ENCODE results near the gene WDFY2. TPM values are rescaled to one million over a fixed set of nuclear protein-coding genes. Genes with fewer than 3 reads are reported as not detected.
A peak's percentile ranks its signal among the peaks of the same experiment; 100 is the strongest.

The WDFY2 gene
- total RNA-seq, 1 donor: 16.4 TPM

DNA sequence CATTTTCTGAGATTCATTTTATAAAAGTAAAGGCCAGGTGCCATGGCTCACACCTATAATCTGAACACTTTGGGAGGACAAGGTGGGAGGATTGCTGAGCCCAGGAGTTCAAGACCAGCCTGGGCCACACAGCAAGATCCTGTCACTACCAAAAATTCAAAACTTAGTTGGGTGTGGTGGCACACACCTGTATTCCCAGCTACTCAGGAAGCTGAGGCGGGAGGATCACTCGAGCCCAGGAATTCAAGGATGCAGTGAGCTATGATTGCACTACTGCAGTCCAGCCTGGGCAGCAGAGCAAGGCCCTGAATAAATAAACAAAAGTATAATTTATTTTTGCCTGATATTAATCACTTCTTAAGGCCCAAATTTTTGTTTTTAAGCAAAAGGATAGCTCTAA lies 179.2 kb downstream of the WDFY2 start:
- DNase-seq (ENCODE audit: low read depth in 2 of 3, low spot score in 2 of 3): no peak

DNA sequence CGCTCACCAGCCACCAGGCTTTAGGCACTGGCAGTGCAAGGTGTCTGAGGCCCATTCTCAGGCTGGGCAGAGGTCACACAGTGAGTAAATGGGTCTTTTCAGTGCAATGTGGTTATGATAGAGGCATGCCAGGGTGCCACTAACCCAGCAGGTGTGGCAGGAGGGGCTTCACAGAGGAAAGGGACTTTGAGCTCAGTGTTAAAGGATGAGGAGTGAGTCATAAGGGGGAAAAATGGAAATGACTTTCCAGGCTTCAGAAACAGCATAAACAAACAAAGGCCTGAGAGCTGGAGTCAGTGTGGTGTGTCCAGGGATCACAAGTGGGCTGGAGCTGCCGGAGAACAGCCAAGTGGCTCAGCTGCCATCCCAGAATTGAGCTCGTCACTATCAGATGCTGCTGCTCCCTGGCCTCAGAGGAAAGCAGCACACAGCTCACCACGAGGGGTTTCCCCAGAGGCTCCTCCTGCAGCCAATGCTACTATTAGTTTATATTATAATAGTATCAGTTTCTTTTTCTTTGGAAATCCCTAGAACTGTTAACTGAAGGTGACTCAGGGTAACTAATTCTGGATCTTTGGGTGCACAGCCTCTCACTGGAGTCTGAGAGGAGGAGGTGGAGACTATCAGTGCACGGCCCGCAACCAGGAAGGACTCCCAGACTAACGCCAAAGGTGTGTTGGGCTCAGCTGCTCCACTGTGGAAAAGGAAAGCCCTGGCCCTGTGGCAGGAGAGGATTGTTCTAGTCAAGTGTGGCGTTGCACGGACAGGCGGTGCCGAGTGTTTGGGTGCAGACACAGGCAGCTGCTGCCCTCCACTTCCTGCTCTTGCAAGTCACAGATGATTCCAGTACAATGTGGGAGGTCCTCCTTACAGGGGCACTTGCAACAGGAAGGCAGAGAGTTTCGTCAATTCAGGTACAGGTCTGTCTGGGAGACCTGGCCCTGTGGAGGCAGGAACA lies 180.2 kb downstream of the WDFY2 start:
- DNase-seq (ENCODE audit: low read depth in 2 of 3, low spot score in 2 of 3): peak; percentile 28 to 51 (median 41)

GRCh38 chr13:51765142-51765515 lies 180.9 kb downstream of the WDFY2 start:
- DNase-seq (ENCODE audit: low read depth in 2 of 3, low spot score in 2 of 3): no peak

GRCh38 chr13:51767100-51767499 lies 182.8 kb downstream of the WDFY2 start:
- DNase-seq (ENCODE audit: low read depth in 2 of 3, low spot score in 2 of 3): no peak

DNA sequence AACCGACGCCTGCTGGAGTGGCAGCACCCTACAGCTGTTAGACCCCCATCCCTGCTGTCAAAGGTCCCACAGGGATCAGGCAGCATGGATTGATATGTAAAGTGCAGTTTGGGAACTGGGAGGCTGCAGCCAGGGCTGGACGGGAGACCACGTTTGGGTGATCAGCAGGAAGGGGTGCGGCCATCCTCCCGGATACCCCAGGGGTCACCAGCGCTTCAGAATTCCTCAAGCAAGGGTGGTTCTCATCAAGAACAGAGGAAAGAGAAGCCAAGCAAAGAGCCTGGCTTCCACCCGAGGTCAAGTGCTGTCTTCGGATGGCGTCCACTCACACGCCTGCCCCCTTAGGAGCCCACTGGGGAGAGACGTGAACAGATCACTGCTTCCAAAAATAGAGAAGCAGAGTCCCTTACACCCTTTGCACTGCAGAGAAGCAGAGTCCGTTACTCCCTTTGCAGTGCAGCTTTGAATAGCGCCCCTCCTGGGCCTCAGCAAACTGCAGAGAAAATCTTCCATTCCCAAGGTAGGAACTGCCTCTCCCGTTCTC lies 184.2 kb downstream of the WDFY2 start:
- DNase-seq (ENCODE audit: low read depth in 2 of 3, low spot score in 2 of 3): no peak

DNA sequence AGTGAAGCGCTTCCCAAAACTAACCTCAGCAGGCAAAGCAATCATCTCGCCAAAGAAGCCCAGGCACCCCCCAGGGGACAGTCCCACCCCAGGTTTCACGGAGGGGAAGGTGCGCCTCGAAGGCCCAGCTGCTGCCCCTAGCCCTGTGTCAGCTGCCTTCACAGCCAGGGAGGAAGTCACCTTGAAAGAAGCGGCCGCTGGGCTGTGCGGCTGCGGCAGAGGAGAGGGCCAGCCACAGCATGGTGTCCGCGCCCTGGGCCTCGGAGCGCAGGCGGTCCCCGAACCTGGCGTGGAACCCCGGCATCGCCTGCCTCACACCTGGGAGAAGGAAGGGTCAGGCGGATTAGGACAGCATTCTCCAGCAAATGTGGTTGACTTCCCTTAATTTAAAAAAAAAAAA lies 184.7 kb downstream of the WDFY2 start:
- DNase-seq (ENCODE audit: low read depth in 2 of 3, low spot score in 2 of 3): no peak

- no peak for DNase-seq (ENCODE audit: low read depth in 2 of 3, low spot score in 2 of 3)
Measured at GRCh38 chr13:51769455-51770127, 185.3 kb downstream of the WDFY2 start.

GRCh38 chr13:51770160-51770559 lies 185.9 kb downstream of the WDFY2 start:
- DNase-seq (ENCODE audit: low read depth in 2 of 3, low spot score in 2 of 3): no peak

DNA sequence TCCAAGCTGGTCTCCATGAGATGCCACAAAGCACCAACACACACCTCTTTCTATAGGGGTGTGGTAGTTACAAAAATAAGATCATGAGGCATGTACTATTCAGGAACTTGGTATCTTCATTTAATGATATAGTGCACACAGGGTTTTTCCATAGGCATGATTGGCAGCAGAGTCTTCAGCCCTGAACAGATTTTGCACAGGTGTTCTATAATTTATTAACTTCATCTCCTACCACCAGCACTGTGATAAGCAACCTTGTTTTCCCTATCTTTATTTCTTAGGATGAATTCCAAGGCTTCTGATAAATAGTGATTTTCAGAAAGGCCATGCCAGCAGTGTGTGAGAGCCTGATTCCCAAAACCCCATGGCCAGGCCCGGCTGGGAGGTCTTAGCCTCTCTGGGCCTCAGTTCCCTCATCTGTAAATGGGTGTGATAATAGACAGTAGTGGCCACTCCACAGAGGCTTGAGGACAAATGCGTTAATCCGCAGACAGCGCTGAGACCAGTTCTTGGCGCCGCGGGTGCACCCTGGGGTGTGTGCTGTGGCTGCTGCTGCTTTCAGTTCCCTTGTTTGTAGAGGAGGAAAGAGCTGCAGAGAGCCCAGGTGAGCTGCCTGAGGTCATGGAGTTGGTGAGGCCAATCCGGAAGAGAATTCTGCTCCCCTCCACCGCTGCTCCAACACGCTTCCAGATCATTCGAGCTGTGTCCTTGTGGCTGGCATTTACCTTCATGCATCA lies 186.6 kb downstream of the WDFY2 start:
- no peak for DNase-seq (ENCODE audit: low read depth in 2 of 3, low spot score in 2 of 3)

GRCh38 chr13:51771418-51772104 lies 187.3 kb downstream of the WDFY2 start:
- no peak for DNase-seq (ENCODE audit: low read depth in 2 of 3, low spot score in 2 of 3)

DNA sequence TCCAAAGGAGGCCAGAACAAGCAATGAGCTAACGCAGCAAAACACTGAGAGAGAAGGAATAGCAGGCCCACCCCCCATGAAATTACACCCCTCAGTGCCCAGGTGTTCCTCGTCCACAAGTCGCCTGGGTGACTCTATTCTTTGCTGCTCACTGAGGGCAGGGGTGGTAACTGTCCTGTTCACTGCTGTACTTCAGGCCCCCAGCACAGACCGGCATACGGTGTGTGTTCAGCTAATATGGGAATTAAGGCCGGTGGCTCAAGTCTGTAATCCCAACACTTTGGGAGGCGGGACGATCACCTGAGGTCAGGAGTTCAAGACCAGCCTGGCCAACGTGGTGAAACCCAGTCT lies 187.8 kb downstream of the WDFY2 start:
- no peak for DNase-seq (ENCODE audit: low read depth in 2 of 3, low spot score in 2 of 3)

- DNase-seq (ENCODE audit: low read depth in 2 of 3, low spot score in 2 of 3): no peak
Measured at GRCh38 chr13:51772781-51773180, 188.5 kb downstream of the WDFY2 start.

DNA sequence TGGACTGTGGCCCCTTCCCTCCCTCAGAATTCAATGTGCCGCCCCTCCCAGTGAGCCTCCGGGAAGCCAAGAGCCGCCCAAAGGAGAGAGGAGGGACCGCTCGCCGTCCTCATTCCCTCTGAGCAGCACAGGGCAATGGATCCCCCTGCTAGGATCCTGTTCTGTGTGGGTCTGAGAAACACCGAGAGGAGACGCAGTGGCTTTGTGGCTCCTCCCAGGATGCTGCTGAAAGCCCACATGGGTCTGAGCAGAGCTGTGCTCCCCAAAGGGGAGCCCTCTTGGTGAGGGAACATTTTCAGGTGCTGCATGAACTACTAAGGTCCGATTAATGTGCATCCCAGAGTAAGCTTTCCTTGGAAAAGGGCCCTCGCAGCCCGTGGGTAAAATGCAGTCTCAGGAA lies 189.3 kb downstream of the WDFY2 start:
- no peak for DNase-seq (ENCODE audit: low read depth in 2 of 3, low spot score in 2 of 3)

- DNase-seq (ENCODE audit: low read depth in 2 of 3, low spot score in 2 of 3): no peak
Measured at GRCh38 chr13:51776179-51776578, 191.9 kb downstream of the WDFY2 start.

- no peak for DNase-seq (ENCODE audit: low read depth in 2 of 3, low spot score in 2 of 3)
Measured at GRCh38 chr13:51777921-51778320, 193.7 kb downstream of the WDFY2 start.

DNA sequence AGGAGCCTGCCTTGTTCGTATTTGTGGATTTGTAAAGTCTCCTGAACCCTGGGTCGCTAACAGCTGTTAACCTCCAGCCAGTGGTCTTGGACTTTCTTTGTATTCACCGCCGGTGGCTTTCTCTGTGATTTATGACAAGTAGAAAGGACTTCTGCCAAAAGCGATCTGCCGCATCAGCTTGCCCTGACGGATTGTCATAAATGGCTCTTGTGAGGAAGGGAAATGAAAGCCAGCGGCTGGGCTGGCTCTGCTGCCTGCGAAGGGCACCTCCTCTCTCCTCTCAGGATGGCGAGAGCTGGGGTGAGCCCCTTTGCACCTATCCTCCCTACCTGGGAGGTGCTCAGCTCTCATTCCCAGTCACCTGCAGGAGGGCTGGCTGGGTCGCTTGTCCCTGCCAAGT lies 194.1 kb downstream of the WDFY2 start:
- peak in 1 of 3 donors; percentile 62 for DNase-seq (ENCODE audit: low read depth in 2 of 3, low spot score in 2 of 3)

DNA sequence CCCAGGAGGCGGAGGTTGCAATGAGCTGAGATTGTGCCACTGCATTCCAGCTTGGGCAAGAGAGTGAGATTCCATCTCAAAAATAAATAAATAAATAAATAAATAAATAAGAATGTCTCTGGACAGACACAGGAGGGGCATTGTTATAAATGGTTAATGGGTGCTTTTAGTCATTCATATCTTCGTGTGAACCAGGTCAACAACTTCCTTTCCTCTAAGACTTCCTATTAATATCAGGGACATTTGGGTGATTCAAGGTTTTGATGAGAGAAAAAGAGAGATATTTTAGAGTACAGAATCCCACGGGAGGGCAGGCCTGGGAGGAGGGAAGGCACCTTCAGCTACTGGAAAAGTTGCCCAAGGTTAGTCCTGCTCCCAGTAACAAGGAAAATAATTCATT lies 195.8 kb downstream of the WDFY2 start:
- DNase-seq (ENCODE audit: low read depth in 2 of 3, low spot score in 2 of 3): no peak

- peak in 2 of 3 donors; percentile 38 to 47 for DNase-seq (ENCODE audit: low read depth in 2 of 3, low spot score in 2 of 3)
Measured at GRCh38 chr13:51781246-51782022, 197.2 kb downstream of the WDFY2 start.

DNA sequence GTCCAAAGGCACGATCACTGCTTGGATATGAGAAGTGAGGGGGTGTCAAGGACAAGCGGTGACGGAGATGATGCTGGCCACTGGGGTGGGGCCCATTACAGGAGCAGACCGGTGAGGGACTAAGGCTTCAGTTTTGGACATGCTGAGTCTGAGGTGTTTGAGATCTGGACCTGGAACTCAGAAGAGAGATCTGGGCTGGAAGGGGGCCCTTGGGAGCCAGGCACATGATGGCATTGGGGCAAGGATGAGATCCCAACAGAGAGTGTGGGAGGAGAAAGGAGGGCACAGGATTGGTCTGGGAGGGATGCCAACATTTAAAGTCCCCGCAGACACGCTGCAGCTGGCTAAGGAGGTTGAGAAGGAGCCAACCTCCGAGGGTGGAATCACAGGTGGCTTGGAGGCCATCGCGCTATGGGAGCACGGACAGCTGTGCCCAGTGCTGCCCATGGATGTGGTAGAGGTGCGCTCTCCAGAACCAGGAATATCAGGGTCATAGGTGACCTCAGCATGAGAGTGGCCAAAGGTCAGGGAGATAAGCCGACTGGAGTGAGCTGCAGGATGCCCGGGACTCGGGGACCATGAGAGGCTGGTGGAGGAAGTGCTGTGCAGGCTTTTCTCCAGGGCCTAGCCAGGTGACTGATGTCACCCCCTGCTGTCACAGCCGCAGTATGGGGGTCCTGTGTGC lies 197.9 kb downstream of the WDFY2 start:
- no peak for DNase-seq (ENCODE audit: low read depth in 2 of 3, low spot score in 2 of 3)

All from hematopoietic multipotent progenitor cell (in vitro differentiated cells).